Ammon's horn (tissue), 1 donor: ENCODE data around the gene ZNF18.

Experiments used
- DNase-seq: peaks from one replicate; pipeline ENCODE4 v3.0.0-alpha.2; 2016; ENCODE audit warnings: low spot score

The ZNF18 gene, protein sequence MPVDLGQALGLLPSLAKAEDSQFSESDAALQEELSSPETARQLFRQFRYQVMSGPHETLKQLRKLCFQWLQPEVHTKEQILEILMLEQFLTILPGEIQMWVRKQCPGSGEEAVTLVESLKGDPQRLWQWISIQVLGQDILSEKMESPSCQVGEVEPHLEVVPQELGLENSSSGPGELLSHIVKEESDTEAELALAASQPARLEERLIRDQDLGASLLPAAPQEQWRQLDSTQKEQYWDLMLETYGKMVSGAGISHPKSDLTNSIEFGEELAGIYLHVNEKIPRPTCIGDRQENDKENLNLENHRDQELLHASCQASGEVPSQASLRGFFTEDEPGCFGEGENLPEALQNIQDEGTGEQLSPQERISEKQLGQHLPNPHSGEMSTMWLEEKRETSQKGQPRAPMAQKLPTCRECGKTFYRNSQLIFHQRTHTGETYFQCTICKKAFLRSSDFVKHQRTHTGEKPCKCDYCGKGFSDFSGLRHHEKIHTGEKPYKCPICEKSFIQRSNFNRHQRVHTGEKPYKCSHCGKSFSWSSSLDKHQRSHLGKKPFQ

DNA sequence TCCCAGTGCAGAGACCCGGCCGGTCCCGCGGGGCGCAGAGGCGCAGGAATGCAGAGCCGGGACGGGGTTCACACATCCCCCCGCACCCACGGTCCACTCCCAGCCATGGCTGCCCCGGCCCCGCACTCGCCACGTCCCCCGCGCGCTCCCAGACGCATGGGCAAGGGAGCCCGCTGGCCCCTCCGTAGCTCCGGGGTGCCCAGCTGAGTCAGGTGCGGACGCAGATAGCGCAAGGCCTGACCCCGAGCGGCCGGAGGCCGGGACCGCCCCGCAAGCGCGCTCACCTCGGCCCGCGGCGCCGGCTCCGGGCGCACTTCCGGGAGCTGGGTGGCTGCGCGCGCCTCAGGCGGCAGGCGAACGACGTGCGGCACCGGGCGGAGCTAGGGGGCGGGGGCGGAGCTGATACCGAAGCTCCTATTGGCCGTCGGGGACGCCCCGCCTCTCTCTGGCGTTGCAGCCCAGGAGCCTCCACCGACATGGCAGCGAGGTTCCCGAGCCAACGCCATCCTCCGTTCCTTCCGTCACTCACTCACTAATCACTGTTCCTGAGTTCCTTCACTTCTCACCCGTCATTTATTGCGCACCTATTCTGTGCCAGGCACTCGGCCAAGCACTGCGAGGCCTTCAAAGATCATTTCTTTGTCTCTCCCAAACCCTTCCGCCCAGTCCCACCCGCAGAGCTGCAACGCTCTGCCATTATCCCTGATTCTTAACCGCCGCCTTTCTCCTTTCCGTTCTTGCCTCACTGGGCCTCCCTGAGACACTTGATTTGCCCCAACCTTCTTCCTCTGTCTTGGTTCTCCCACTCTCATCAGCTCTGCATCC, at the start of gene ZNF18:
Gene ZNF18 (minus strand): TSS at position 329 of the 825 bp plus-strand sequence. CDS start 4,646 bp downstream, outside the sequence.
- DNase-seq = peak; percentile 98

- no peak for DNase-seq
These were observed 49.5 kb upstream of the ZNF18 start for GRCh38 chr17:12046786-12047185.

DNA sequence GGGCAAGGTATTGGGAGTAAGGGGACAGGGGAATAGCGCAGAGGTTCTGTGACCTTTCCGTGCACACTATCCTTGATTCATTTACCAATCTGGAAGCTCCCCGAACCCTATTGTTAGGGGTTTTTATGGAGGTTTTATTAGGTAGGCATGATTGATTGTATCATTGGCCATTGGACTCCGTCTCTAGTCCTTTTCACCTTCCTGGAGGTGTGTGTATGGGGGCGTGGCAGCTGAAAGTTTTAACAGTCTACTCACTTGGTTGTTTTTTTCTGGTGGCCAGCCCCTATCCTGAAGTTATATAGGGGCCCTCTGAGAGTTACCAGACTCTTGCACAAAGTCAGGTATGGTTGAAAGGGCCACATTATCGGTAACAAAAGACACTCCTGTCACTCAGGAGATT, 46.4 kb upstream of the ZNF18 start:
- no peak for DNase-seq

- no peak for DNase-seq
These were observed 44.0 kb upstream of the ZNF18 start for GRCh38 chr17:12041312-12041711.

GRCh38 chr17:12040478-12040877, 43.2 kb upstream of the ZNF18 start:
- no peak for DNase-seq

- no peak for DNase-seq
These were observed 40.7 kb upstream of the ZNF18 start for GRCh38 chr17:12037970-12038369.

DNA sequence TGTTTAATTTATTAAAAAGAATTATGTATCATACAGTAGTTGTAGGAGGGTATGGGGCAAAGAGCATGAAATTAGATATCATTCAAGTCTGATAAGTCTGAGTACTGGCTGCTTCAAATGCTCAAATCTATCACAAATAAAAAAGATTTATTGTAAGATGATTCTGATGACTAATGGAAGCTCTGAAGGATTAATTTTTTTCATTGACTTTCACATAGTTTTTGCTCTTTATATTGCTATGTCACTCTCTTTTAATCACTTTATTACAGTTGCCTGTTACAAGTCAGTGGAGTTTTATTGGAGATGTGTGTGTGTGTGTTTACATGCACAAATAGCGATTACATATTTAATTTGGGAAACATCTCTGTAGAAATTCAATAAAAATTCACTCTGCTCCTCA, 38.4 kb upstream of the ZNF18 start:
- no peak for DNase-seq

- no peak for DNase-seq
These were observed 37.3 kb upstream of the ZNF18 start for GRCh38 chr17:12034538-12034937.

GRCh38 chr17:12028611-12029010, 31.3 kb upstream of the ZNF18 start:
- no peak for DNase-seq

DNA sequence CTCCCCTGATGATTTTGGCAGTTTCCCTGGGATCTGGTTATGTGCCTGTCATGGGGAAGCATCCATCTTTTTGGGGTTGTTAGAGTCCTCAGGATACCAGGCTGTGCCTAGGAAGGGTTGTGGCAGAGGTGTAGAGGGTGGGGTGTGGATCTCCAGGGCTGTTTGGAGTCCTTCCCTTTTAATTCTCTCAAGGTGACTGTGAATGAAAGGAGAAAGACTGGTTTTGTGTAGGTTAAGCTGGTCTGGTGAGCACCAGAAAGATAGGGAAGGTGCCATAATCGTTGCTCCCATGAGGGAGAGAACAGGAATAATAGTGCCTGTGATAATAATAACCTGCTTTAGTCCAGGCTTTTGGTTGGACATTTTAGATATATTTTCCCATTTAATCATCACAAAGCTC, 30.4 kb upstream of the ZNF18 start:
- DNase-seq = no peak

DNA sequence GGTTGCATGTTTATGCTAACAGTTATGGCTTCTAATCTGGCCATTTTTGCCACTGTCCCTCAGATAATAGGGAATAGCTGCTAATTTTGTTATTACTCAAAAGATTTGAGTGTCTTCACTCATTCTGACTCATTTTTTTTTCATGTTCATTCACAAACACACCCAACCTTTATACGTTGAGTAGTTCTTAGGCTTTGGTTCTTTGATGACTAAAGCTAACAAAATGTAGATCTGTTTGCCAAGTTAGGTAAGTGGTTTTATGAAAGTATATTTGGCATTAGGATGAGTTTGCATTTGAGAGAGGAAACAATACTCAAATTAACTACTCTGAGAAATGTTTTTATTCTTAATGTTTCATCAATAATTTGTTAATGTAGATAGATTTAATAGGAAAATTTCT, 27.1 kb upstream of the ZNF18 start:
- no peak for DNase-seq

- DNase-seq = no peak
These were observed 25.0 kb upstream of the ZNF18 start for GRCh38 chr17:12022310-12022709.

- no peak for DNase-seq
These were observed 24.4 kb upstream of the ZNF18 start for GRCh38 chr17:12021623-12022140.

GRCh38 chr17:12020642-12021622, 23.7 kb upstream of the ZNF18 start, which contains the start of gene MAP2K4:
Gene MAP2K4, plus strand, starts transcription at chr17:12020877. Its CDS starts 10 bp downstream, at chr17:12020887.
- DNase-seq = peak; percentile 97

DNA sequence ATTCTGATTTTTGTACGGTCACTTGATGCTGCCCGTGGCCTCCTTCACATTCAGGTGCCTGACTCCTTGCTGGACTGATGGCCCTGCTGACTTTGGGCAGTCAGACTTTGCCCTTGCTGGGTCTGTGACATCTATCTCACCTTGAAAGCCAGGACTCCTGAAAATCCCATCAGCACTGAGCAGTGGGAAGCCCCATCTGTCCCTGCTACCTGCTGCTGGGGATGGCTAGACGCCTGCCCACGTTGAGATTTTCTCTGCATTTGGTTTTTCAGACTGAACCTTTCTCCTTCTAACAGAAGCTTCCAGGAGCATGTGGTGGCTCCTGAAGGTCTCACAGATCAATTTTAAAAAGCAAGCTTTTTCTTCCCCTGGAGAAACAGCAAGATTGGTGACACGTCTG, 10.2 kb upstream of the ZNF18 start:
- no peak for DNase-seq

DNA sequence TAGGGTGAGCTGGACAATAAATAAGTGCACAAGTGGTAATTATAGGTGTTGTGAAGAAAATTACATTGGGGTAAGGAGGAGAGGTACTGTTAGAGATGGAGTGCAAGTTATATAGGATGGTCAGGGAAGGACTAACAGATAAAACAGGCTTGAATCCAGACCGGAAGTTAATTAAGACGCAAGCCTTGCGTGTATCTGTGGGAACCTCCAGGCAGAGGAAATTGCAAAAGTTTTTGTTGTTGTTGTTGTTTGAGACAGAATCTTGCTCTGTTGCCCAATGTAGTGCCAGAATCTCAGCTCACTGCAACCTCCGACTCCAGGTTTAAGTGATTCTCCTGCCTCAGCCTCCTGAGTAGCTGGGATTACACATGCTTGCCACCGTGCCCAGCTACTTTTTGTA, 2.4 kb upstream of the ZNF18 start:
- DNase-seq = no peak

GRCh38 chr17:11997972-11998233, 628 bp upstream of the ZNF18 start:
- DNase-seq = no peak

DNA sequence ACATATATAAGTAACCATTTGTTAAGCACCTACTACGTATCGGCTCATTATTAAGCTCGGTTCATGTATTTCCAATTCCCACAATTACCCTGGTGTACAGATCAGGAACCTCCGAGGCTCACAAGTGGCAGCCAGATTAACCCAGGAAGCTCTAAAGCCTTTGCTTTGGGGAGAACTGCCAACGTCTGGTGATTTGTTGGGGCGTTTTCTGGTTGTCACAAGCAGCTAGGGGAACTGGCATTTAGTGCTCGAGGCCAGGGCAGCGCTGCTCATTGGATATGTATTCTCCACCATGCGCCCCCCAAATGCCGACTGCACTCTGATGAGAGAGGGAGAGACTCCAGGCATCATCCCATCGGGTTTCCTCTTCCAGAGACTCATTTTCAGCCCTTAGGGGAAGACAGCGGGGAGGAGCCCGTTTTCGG, 541 bp downstream of the ZNF18 start:
- peak; percentile 63 for DNase-seq

DNA sequence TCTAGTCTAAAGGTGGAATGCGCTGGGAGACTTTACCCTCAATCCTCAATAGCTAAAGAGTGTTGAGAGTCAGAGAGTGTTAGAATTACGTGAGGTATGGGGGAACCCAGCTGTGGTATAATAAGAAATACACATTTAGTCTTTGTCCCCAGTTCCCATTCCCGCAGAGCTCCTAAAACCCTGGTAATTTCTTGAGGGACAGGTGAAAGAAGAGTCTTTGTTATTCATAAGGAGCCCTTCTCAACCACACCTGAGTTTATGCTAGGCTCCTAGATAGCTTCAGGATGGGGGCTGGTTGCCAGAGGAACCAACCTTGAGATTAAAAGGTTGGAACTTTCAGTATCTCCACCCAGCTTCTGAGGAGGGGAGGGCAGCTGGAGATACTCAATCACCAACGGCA, 5.8 kb downstream of the ZNF18 start:
- no peak for DNase-seq

DNA sequence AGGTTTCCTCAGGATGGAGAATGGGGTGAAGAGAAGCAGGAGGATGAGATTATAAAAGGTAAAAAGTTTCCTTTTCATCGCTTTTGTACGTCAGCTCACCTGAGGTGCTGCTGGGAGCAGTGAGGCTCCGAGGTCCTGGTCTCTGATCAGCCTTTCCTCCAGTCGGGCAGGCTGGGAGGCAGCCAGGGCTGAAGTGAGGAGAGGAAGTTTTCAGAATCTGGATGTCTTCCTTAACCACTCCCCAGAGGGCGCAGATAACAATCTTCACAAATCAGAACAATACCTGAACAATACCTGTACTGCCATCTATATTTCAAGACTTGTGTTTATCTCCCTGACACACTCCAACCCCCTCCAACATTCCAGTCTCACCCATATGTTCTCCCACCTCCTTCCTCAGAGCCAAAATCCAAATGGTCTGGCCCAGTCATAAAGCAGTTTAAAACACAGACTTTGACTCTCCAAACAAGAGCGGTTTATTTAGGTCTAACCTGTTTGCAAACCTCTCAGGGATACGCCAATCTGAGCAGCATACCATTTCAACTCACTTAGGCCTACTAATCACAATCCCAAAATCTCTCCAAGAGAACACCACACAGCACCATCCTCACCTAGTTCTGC, 6.8 kb downstream of the ZNF18 start:
- no peak for DNase-seq

- DNase-seq = peak; percentile 62
These were observed 10.3 kb downstream of the ZNF18 start for GRCh38 chr17:11986942-11987329.
